ENCODE measurements around the gene ANAPC2.

GRCh38 chr9:137175345-137175961, 12.9 kb downstream of the ANAPC2 start:
- TF ChIP-seq CTCF (IDR thresholded peaks at IDR 0.05) (no peak; the same call in 1 of the 2 replicates), POLR2AphosphoS5 (IDR thresholded peaks at IDR 0.05; ENCODE audit: low read depth, low read length) (no peak)

All from Panc1 (cell line).